ENCODE results near the gene TBX20. TPM values are rescaled to one million over a fixed set of nuclear protein-coding genes. Genes with fewer than 3 reads are reported as not detected.
"Not testable (repeated sequence)": the region's sequence is repeated elsewhere in the genome, so short reads cannot be mapped to it uniquely, and the experiment has no call there.

Gene TBX20
- total and polyA plus RNA-seq, 3 experiments from 2014 or later, result not detected

DNA sequence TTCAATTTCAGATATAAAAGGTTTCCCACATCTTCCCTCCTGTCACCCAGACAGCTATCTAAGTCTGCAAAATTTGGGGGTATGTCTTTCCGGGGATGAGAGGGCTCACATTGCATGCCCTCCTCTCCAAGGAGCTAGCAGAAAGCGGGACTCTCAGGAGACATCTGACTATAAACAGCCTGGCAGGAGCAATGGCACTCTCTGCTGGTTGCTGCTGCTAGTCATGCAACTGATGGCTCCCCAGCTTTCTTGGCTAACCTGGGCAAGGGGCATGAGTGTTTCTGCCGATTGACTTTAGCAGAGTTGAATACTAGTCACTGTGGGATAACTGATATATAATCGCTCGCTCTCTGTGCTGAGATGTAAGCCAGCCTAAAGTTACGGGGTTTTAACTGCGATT, 12.0 kb downstream of the TBX20 start:
- H3K9me3 Mint-ChIP-seq, result peaks cover 0 to 2% (median 0%) of the 10 kb centered on the region in 5 donors
- Histone ChIP-seq H3K4me3 (ENCODE audit: low read length) (no peak overlapping the region), H3K4me1 (ENCODE audit: insufficient read depth, low read length) (no peaks in the 10 kb centered on the region), H3K36me3 (ENCODE audit: insufficient read depth, low read length) (no peaks in the 10 kb centered on the region), H3K27ac (ENCODE audit: low read depth, low read length) (no peak overlapping the region), H3K9me3 (ENCODE audit: low read length) (no peaks in the 10 kb centered on the region), H3K27me3 (ENCODE audit: insufficient read depth, low read length, poor library complexity, severe bottlenecking) (peaks cover 5% of the 10 kb centered on the region)
- ChIA-PET CTCF (no interaction called here), POLR2A (no interaction called here)
- H3K4me1 Mint-ChIP-seq, result no peaks in the 10 kb centered on the region
- H3K27ac Mint-ChIP-seq, result no peak overlapping the region
- no peak for DNase-seq
- H3K27me3 Mint-ChIP-seq, result peaks cover 9 to 47% of the 10 kb centered on the region in 2 donors
- H3K4me3 Mint-ChIP-seq, result no peak overlapping the region
- H3K36me3 Mint-ChIP-seq, result no peaks in the 10 kb centered on the region

GRCh38 chr7:35241436-35241835, 12.5 kb downstream of the TBX20 start:
- Mint-ChIP-seq H3K27me3 (peaks cover 8 to 44% of the 10 kb centered on the region in 2 donors), H3K4me3 (no peak overlapping the region)

GRCh38 chr7:35241008-35241407, 12.9 kb downstream of the TBX20 start:
- POLR2A ChIA-PET; H3K27me3 ChIP-seq (ENCODE audit: insufficient read depth, low read length, poor library complexity, severe bottlenecking); H3K4me3 ChIP-seq (ENCODE audit: low read length); H3K36me3 Mint-ChIP-seq; H3K9me3 ChIP-seq (ENCODE audit: low read length); H3K27ac ChIP-seq (ENCODE audit: low read depth, low read length); DNase-seq; H3K27ac Mint-ChIP-seq; H3K4me3 Mint-ChIP-seq; H3K9me3 Mint-ChIP-seq; CTCF ChIA-PET; H3K36me3 ChIP-seq (ENCODE audit: insufficient read depth, low read length); H3K4me1 ChIP-seq (ENCODE audit: insufficient read depth, low read length); H3K4me1 Mint-ChIP-seq: not testable (repeated sequence)
- peaks cover 8 to 43% of the 10 kb centered on the region in 2 donors for H3K27me3 Mint-ChIP-seq

More at GRCh38 chr7:35241436-35241835, 12.5 kb downstream of the TBX20 start:
- H3K4me3 ChIP-seq (ENCODE audit: low read length), result no peak overlapping the region
- no peaks in the 10 kb centered on the region for H3K4me1 ChIP-seq (ENCODE audit: insufficient read depth, low read length)
- no peaks in the 10 kb centered on the region for H3K36me3 ChIP-seq (ENCODE audit: insufficient read depth, low read length)
- ChIA-PET POLR2A (no interaction called here), CTCF (no interaction called here)
- H3K9me3 ChIP-seq (ENCODE audit: low read length), result no peaks in the 10 kb centered on the region
- DNase-seq, result no peak
- Mint-ChIP-seq H3K9me3 (peaks cover 0 to 2% (median 0%) of the 10 kb centered on the region in 5 donors), H3K27ac (no peak overlapping the region), H3K4me1 (no peaks in the 10 kb centered on the region), H3K36me3 (no peaks in the 10 kb centered on the region)
- peaks cover 5% of the 10 kb centered on the region for H3K27me3 ChIP-seq (ENCODE audit: insufficient read depth, low read length, poor library complexity, severe bottlenecking)
- no peak overlapping the region for H3K27ac ChIP-seq (ENCODE audit: low read depth, low read length)

- H3K4me3 ChIP-seq (ENCODE audit: low read length); H3K4me1 ChIP-seq (ENCODE audit: insufficient read depth, low read length); H3K27ac Mint-ChIP-seq; H3K4me1 Mint-ChIP-seq; DNase-seq; H3K36me3 Mint-ChIP-seq; H3K27me3 ChIP-seq (ENCODE audit: insufficient read depth, low read length, poor library complexity, severe bottlenecking); CTCF ChIA-PET; H3K9me3 Mint-ChIP-seq; H3K36me3 ChIP-seq (ENCODE audit: insufficient read depth, low read length); H3K4me3 Mint-ChIP-seq; H3K9me3 ChIP-seq (ENCODE audit: low read length); POLR2A ChIA-PET; H3K27ac ChIP-seq (ENCODE audit: low read depth, low read length): not testable (repeated sequence)
- peaks cover 10 to 27% of the 10 kb centered on the region in 2 donors for H3K27me3 Mint-ChIP-seq
Measured at GRCh38 chr7:35238456-35238855, 15.4 kb downstream of the TBX20 start.

- no peak overlapping the region for H3K4me3 ChIP-seq (ENCODE audit: low read length)
- ChIA-PET CTCF (no interaction called here), POLR2A (no interaction called here)
- H3K27me3 ChIP-seq (ENCODE audit: insufficient read depth, low read length, poor library complexity, severe bottlenecking), result no peaks in the 10 kb centered on the region
- H3K9me3 ChIP-seq (ENCODE audit: low read length), result no peaks in the 10 kb centered on the region
- peaks cover 0 to 2% (median 0%) of the 10 kb centered on the region in 5 donors for H3K9me3 Mint-ChIP-seq
- H3K36me3 Mint-ChIP-seq, result no peaks in the 10 kb centered on the region
- peaks cover 5 to 11% of the 10 kb centered on the region in 2 donors for H3K27me3 Mint-ChIP-seq
- H3K27ac ChIP-seq (ENCODE audit: low read depth, low read length), result no peak overlapping the region
- no peak overlapping the region for H3K4me3 Mint-ChIP-seq
- H3K4me1 ChIP-seq (ENCODE audit: insufficient read depth, low read length), result no peaks in the 10 kb centered on the region
- DNase-seq, result no peak
- no peaks in the 10 kb centered on the region for H3K36me3 ChIP-seq (ENCODE audit: insufficient read depth, low read length)
- H3K4me1 Mint-ChIP-seq, result no peaks in the 10 kb centered on the region
- no peak overlapping the region for H3K27ac Mint-ChIP-seq
Measured at GRCh38 chr7:35232994-35233393, 20.9 kb downstream of the TBX20 start.

DNA sequence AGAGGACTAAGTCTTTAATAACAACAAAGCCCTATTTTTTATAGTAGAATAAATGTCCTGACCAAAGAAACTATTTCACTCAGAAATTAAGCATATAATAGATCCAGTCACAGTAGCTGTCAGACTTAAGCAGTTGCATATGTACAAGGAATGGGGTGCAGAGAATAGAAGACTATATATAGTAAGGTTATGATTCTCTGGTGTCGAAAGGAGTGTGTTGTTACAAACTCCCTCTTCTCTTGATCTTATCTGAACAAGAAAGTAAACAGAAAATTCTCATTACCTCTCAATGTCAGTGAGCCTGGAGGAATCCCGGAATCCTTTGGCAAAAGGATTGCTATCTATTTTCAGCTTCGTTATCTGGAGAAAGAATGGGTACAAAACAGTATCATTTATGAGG, 22.7 kb downstream of the TBX20 start:
- H3K36me3 Mint-ChIP-seq; H3K9me3 Mint-ChIP-seq; H3K27me3 Mint-ChIP-seq; H3K4me3 Mint-ChIP-seq; H3K9me3 ChIP-seq (ENCODE audit: low read length); H3K27me3 ChIP-seq (ENCODE audit: insufficient read depth, low read length, poor library complexity, severe bottlenecking); H3K4me1 Mint-ChIP-seq; H3K4me3 ChIP-seq (ENCODE audit: low read length); H3K27ac Mint-ChIP-seq; DNase-seq; H3K4me1 ChIP-seq (ENCODE audit: insufficient read depth, low read length); H3K36me3 ChIP-seq (ENCODE audit: insufficient read depth, low read length); H3K27ac ChIP-seq (ENCODE audit: low read depth, low read length); POLR2A ChIA-PET; CTCF ChIA-PET: not testable (repeated sequence)

GRCh38 chr7:35229116-35229780, 24.7 kb downstream of the TBX20 start:
- H3K4me1 ChIP-seq (ENCODE audit: insufficient read depth, low read length); H3K36me3 Mint-ChIP-seq; H3K27ac Mint-ChIP-seq; H3K27me3 ChIP-seq (ENCODE audit: insufficient read depth, low read length, poor library complexity, severe bottlenecking); H3K9me3 Mint-ChIP-seq; H3K27me3 Mint-ChIP-seq; DNase-seq; H3K4me3 ChIP-seq (ENCODE audit: low read length); POLR2A ChIA-PET; H3K4me1 Mint-ChIP-seq; H3K4me3 Mint-ChIP-seq; H3K9me3 ChIP-seq (ENCODE audit: low read length); H3K27ac ChIP-seq (ENCODE audit: low read depth, low read length); H3K36me3 ChIP-seq (ENCODE audit: insufficient read depth, low read length): not testable (repeated sequence)
- CTCF ChIA-PET, result interaction anchor here (0.6 kb wide), 1 partner anchor 195 kb away, joined by 3 read pairs; no protein-coding TSS in a partner anchor

- H3K36me3 Mint-ChIP-seq; DNase-seq; H3K36me3 ChIP-seq (ENCODE audit: insufficient read depth, low read length); H3K9me3 ChIP-seq (ENCODE audit: low read length); H3K4me1 Mint-ChIP-seq; POLR2A ChIA-PET; H3K4me3 ChIP-seq (ENCODE audit: low read length); H3K27me3 Mint-ChIP-seq; H3K4me1 ChIP-seq (ENCODE audit: insufficient read depth, low read length); H3K9me3 Mint-ChIP-seq; H3K27ac ChIP-seq (ENCODE audit: low read depth, low read length); H3K4me3 Mint-ChIP-seq; H3K27ac Mint-ChIP-seq; H3K27me3 ChIP-seq (ENCODE audit: insufficient read depth, low read length, poor library complexity, severe bottlenecking): not testable (repeated sequence)
- CTCF ChIA-PET, result interaction anchor here (0.6 kb wide), 1 partner anchor 196 kb away, joined by 3 read pairs; no protein-coding TSS in a partner anchor
Measured at GRCh38 chr7:35228496-35229051, 25.3 kb downstream of the TBX20 start.
